ENCODE measurements around the gene UGT2B17.
"Not testable (repeated sequence)": the region's sequence is repeated elsewhere in the genome, so short reads cannot be mapped to it uniquely, and the experiment has no call there.

UGT2B17 gene

DNA sequence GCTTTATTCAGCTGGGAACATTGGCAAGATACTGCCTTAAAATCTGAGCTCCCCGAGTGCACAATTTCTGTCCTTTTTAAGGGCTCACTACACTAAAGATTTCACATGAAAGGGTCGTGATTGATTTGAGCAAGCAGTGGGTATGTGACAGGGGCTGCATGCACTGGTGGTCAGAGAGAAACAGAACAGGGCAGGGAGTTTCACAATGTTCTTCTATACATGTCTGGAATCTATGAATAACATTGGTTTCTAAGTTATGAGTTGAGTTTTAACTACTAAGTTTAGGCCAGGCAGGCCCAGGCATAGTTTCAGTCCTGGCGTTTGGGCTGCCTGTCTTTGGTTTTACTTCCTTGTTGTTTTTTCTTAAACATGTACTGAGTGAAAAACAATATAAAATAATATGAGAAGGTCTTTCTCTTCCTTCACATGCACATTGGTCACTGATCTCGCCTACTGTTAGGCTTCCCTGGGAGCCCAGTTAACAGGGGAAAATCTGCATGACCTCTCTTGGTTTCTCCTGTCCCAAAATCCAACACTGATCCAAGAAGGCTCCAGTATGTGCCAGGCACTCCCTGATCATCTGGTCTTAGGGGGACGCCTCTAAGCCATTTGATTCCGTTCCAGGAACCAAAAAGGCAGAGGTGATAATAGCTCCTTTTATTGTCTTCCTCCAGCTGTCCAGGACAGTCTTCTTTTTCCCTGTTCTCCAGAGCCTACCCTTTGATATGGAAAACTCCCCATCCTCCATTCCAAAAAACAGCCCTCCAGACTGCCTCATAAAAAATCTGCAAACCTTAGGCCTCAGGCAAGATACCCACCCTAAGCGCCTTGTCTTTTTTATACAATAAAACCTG is at the start of gene UGT2B17:
TSS of gene UGT2B17 (minus strand) at position 51 of the 854 bp plus-strand sequence. CDS start 7,838 bp downstream, outside the sequence.
- TF ChIP-seq POLR2A (IDR thresholded peaks at IDR 0.05; ENCODE audit: low read length) = no peak

DNA sequence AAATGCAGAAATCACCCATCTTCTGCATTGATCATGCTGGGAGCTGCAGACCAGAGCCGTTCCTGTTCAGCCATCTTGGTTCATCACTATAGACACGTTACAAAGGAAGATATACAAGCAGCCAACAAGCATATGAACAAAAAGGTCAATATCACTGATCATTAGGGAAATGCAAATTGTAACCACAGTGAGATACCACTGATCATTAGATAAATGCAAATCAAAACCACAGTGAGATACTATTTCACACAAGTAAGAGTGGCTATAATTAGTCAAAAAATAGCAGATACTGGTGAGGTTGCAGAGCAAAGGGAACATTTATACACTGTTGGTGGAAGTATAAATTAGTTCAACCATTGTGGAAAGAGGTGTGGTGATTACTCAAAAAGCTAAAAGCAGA is 46.6 kb upstream of the UGT2B17 start:
- not testable (repeated sequence) for DNase-seq

More for the DNA sequence above, at the start of gene UGT2B17:
- no peak for DNase-seq

DNA sequence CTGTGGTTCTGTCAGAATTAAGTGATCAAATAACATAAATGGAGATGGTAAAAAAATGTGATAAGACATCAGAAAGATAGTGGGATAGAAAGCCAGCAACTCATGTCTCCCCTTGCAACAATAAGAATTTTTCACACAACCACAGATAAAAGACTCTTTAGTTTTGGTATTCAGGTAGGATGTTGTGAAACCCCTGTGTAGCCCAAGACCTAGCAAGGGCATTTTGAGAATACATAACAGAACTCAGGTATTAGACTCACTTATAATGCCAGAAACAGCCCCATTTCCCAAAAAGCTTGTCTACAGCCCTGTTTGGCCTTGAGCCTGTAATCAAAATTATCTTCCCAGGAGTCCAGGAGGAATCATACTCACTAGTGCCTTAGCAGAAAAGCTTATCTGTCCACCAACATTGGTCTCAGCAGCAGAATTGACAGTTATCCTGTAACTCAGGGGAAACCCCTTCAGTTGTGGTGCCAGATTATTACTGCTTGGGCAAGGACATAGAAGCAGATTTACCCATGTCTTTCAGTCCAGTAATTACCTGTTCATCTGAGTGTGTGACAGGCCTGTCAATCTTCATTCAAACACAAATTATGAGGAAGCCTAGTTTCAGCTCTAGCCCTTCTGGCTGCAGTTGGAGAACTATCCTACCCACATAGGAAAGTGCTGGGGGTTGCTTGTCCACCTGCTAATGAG is 41.0 kb upstream of the UGT2B17 start:
- no peak for TF ChIP-seq GATA1 (IDR thresholded peaks at IDR 0.05; ENCODE audit: low read depth, low read length)
- DNase-seq = no peak

DNA sequence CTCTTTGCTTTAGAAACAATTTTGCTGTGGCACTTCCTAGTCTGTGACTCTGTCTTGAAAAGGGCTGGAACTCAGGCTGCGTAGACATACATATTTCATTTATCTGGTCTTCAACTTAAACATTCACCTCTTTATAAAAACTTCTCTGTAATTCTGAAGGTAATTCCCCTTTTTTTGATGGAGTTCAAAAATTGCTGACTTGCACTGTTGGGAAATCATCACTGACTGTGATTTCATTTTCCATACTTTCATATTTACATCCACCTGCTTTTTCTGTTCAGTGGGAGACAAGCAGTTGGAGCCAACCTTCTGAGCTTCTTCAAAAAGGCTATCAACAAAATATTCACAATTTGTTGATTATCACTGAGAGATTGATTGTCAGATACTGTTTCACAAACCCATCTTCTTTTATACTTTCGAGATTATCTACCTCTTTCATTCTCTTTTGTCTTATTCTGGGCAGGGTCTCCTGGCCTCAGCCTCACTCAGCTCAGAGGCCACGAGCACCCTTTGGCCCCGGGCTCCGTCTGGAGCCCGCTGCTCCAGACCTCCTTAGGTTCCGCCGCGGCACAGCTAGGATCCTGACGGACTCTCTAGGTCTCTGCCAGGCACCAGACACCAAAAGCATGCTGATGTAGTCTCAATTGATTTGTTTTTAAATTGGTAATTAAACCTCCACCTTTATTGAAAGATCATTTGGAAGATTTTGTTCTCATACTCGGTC is 39.7 kb upstream of the UGT2B17 start:
- no peak for DNase-seq
- TF ChIP-seq GATA1 (IDR thresholded peaks at IDR 0.05; ENCODE audit: low read depth, low read length) (no peak), POLR2A (IDR thresholded peaks at IDR 0.05; ENCODE audit: low read length) (no peak)

DNA sequence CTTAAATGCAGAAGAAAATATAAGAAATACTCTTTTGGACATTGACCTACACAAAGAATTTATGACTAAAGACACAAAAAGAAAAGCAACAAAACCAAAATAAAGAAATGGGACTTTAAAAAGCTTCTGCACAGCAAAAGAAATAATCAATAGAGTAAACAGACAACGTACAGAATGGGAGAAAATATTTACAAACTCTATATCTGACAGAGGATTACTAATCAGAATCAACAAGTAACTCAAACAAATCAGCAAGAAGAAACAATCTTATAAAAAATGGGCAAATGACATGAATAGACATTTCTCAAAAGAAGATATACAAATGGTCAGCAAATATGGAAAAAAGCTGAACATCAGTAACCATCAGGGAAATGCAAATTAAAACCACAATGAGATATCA is 37.6 kb upstream of the UGT2B17 start:
- TF ChIP-seq GATA1 (IDR thresholded peaks at IDR 0.05; ENCODE audit: low read depth, low read length) (no peak), POLR2A (IDR thresholded peaks at IDR 0.05; ENCODE audit: low read length) (no peak)
- DNase-seq = no peak

DNA sequence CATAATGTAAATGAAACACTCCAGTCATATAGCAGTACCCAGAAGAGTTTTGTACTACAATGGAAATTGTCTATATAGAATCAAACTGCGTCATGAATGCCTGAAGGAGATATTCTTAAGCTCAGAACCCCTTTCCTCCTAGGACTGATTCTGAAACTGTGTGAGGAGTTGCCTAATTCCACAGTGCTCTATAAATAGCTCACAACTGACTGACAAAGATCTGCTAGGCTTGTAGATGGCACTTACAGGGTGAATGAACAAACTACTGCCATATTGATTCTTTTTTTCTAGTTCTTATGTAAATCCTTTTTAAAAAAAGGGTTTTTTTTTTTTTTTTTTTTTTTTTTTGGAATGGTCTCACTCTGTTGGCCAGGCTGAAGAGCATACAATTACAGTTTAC is 30.1 kb upstream of the UGT2B17 start:
- DNase-seq = no peak
- TF ChIP-seq GATA1 (IDR thresholded peaks at IDR 0.05; ENCODE audit: low read depth, low read length) = no peak
- TF ChIP-seq POLR2A (IDR thresholded peaks at IDR 0.05; ENCODE audit: low read length) = no peak

DNA sequence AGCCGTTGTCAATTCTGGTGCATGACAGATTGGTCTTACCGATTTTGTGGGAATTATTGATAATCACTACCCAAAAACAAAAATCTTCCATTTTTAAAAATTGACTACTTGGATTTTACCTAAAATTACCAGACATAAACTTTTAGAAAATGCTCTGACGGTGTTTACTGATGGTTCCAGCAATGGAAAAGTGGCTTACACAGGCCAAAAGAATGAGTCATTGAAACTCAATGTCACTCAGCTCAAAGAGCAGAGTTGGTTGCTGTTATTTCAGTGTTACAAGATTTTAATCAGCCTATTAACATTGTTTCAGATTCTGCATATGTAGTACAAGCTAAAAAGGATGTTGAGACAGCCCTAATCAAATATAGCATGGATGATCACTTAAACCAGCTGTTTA is 23.0 kb upstream of the UGT2B17 start:
- no peak for DNase-seq
- no peak for TF ChIP-seq POLR2A (IDR thresholded peaks at IDR 0.05; ENCODE audit: low read length)
- TF ChIP-seq GATA1 (IDR thresholded peaks at IDR 0.05; ENCODE audit: low read depth, low read length) = no peak

DNA sequence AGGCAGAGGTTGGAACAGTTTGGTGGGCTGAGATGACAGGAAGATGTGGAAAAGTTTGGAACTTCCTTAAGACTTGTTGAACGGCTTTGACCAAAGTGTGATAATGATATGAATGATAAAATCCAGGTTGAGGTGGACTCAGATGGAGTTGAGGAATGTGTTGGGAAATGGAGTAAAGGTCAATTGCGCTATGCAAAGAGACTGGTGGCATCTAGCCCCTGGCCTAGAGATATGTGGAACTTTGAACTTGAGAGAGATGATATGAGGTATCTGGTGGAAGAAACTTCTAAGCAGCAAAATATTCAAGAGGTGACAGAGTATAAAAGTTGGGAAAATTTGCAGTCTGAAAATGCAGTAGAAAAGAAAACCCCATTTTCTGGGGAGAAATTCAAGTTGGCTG is 21.4 kb upstream of the UGT2B17 start:
- TF ChIP-seq GATA1 (IDR thresholded peaks at IDR 0.05; ENCODE audit: low read depth, low read length) (no peak), POLR2A (IDR thresholded peaks at IDR 0.05; ENCODE audit: low read length) (no peak)
- no peak for DNase-seq

DNA sequence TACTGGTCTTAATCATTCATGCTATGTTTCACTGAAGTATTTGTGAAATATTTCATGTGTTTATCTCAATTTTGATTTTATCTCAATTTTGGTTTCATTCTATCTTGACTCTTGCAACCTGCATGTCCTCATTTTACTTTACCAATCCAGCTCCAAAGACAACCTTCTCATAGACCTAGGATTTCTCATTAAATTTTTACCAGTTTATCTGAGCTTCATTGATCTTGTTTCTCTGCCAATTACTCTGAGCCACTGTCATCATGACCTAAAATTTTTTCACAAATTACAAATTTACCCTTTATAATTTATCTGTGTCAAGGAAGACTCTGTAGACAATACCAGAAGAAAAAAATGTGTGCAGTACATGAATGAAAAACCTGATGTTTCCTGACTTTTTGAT is 18.6 kb upstream of the UGT2B17 start:
- DNase-seq = no peak
- TF ChIP-seq GATA1 (IDR thresholded peaks at IDR 0.05; ENCODE audit: low read depth, low read length) (no peak), POLR2A (IDR thresholded peaks at IDR 0.05; ENCODE audit: low read length) (no peak)

DNA sequence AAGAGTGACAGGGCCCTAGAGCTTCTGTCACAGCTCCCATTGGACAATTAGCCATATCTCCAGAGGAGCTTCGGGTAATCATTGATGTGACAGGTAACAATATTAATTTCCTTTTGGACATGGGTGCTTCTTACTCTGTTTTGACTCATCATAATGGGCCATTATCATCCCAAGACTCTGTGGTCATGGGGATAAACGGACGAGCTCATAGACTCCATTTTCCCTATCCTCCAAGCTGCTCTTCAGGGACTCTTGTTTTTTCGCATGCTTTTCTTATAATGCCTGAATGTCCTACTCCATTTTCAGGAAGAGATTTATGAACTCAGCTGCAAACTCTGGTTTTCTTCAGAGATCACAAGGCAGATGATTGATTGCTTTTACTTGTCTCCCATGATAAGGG is 17.0 kb upstream of the UGT2B17 start:
- DNase-seq = no peak
- TF ChIP-seq GATA1 (IDR thresholded peaks at IDR 0.05; ENCODE audit: low read depth, low read length) = no peak
- TF ChIP-seq POLR2A (IDR thresholded peaks at IDR 0.05; ENCODE audit: low read length) = no peak

DNA sequence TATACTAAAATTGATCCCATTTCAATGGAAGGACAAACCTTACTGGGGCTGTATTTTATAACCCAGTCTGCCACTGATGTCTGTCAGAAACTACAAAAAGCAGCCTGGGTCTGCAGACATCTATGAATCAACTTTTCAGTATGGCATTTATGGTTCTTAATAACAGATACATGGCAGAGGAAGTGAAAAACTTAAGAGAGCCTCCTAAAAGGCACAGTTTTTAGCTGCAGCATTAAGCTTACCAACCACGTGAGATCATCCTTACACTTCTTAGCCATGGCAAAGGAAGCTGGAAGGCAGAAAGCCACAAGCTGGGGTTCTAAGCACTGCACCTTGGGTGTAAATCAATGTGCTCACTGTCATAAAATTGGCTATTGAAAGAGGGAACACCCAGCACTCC is 16.6 kb upstream of the UGT2B17 start:
- no peak for TF ChIP-seq POLR2A (IDR thresholded peaks at IDR 0.05; ENCODE audit: low read length)
- TF ChIP-seq GATA1 (IDR thresholded peaks at IDR 0.05; ENCODE audit: low read depth, low read length) = no peak
- DNase-seq = no peak

DNA sequence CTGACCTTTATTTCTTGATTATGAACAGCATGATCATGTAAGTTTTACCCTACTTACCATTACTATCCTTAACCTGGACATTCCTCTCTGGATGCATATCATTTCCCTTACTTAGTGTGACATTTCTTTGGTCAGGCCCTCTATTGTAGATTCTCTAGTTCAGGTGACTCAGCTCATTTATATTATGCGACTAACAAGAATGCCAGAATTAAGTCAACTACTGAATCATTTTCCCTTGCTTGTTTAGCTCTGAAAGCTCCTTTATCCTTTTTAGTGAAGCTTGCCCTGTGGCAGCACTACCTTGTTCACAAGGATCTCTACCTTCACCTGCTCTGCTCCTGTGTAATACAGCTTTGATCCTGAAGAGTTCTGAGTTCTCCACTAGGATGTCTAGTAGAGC is 15.1 kb upstream of the UGT2B17 start:
- DNase-seq = no peak
- TF ChIP-seq POLR2A (IDR thresholded peaks at IDR 0.05; ENCODE audit: low read length) = no peak

DNA sequence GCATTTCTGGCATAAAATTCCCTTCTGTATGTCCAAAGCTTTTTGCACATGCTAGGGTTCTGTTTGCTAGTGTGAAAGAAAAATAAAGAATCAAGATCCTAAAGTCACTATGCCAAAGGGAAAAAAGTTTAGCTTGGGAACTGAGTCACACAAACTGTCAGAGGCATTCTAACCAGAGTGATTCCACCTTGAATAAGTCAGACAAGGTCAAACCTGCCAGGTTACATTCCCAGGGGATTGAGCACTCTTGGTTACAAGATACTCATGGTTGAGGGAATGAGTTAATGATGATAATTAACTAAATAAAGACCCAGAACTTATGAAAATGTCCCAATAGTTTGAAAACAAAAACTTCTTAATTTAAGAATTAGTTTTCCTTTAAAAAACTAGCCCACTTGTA is 13.7 kb upstream of the UGT2B17 start:
- DNase-seq = no peak
- TF ChIP-seq POLR2A (IDR thresholded peaks at IDR 0.05; ENCODE audit: low read length) (no peak), GATA1 (IDR thresholded peaks at IDR 0.05; ENCODE audit: low read depth, low read length) (no peak)

DNA sequence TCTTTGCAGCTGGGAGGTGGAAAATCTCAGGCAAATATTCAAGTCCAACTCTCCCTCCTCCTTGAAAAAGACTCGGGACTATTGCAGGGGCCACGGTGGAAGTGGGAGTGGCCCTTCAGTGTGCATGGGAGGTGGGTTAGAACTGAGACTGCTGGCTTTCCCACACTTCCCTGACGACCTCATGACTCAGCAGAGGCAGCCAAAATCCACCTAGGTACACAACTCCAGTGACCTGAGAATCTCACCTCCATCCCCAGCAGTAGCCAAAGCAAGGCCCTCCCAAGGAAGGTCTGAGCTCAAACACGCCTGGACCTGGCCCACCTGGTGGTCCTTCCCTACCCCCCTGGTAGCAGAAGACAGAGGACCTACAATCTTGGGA is 6.2 kb upstream of the UGT2B17 start:
- peak in 1 of 2 experiments; percentile 10 for DNase-seq
- TF ChIP-seq GATA1 (IDR thresholded peaks at IDR 0.05; ENCODE audit: low read depth, low read length) = no peak
- TF ChIP-seq POLR2A (IDR thresholded peaks at IDR 0.05; ENCODE audit: low read length) = no peak

Measured in erythroblast (primary cell).